ENCODE results near the gene RAB7A. TPM values are rescaled to one million over a fixed set of nuclear protein-coding genes. Genes with fewer than 3 reads are reported as not detected.

Gene RAB7A
- total and polyA plus RNA-seq, 2 of the 8 experiments (the other 6 are each of a cell fraction or from before 2014, with no cell fraction given), result 179 to 195 TPM

GRCh38 chr3:128775906-128776542 lies 50.0 kb downstream of the RAB7A start:
- H2BK20ac ChIP-seq (ENCODE audit: low read length), result no peak overlapping the region
- H3K4me1 ChIP-seq (replicated peaks in 1 of 4; ENCODE audit: control insufficient read depth in 3 of 4, insufficient read depth in 4 of 4, low read length in 3 of 4), result peaks cover 2 to 13% (median 5%) of the 10 kb centered on the region in 4 experiments; a peak in 5 of 7 replicates
- no peak overlapping the region for H3K4me2 ChIP-seq (ENCODE audit: insufficient read depth in 1 of 2, low read depth in 2 of 2, low read length in 2 of 2)
- peaks cover 0 to 8% (median 0%) of the 10 kb centered on the region in 4 experiments; a peak in 2 of 8 replicates for H3K36me3 ChIP-seq (ENCODE audit: control insufficient read depth in 2 of 4, insufficient read depth in 4 of 4, low read length in 3 of 4)
- no peak overlapping the region for H2BK15ac ChIP-seq (ENCODE audit: low read length)
- H3K56ac ChIP-seq (replicated peaks; ENCODE audit: insufficient read length, low read depth, low read length), result no peak overlapping the region
- peaks cover 3 to 84% of the 10 kb centered on the region in 2 experiments for H3K79me2 ChIP-seq (ENCODE audit: control insufficient read depth in 1 of 2, insufficient read depth in 2 of 2, low read length in 2 of 2)
- H3K9ac ChIP-seq (replicated peaks in 1 of 4; ENCODE audit: extremely low read depth in 1 of 4, low read depth in 3 of 4, low read length in 3 of 4), result no peak overlapping the region
- H4K20me1 ChIP-seq (replicated peaks in 1 of 2; ENCODE audit: control insufficient read depth in 1 of 2, insufficient read depth in 2 of 2, low read length in 2 of 2), result peaks cover 7 to 19% of the 10 kb centered on the region in 2 experiments
- no peak overlapping the region for H3K27ac ChIP-seq (ENCODE audit: low read depth, low read length)
- H3K27me3 ChIP-seq (replicated peaks in 1 of 4; ENCODE audit: control insufficient read depth in 3 of 4, extremely low read depth in 1 of 4, insufficient read depth in 3 of 4, low read length in 3 of 4), result no peaks in the 10 kb centered on the region
- H2BK12ac ChIP-seq (ENCODE audit: low read depth, low read length), result no peak overlapping the region
- H4K91ac ChIP-seq (replicated peaks; ENCODE audit: insufficient read length, low read length), result no peak overlapping the region
- no peak for TF ChIP-seq ASH2L (IDR thresholded peaks at IDR 0.05; ENCODE audit: low read length)
- TF ChIP-seq EP300 (IDR thresholded peaks at IDR 0.05; ENCODE audit: borderline replicate concordance in 1 of 2, low read depth in 2 of 2, low read length in 2 of 2), result no peak
- no peak for TF ChIP-seq EZH2 (IDR thresholded peaks at IDR 0.05; ENCODE audit: low read depth, low read length, severe bottlenecking)
- no peak for TF ChIP-seq HDAC2 (IDR thresholded peaks at IDR 0.05; ENCODE audit: borderline replicate concordance in 1 of 2, low read depth in 2 of 2, low read length in 2 of 2)
- TF ChIP-seq SIX5 (IDR thresholded peaks at IDR 0.05; ENCODE audit: low read depth, low read length), result no peak
- TF ChIP-seq RNF2 (IDR thresholded peaks at IDR 0.05; ENCODE audit: borderline replicate concordance, low read depth, low read length, missing control alignments, poor library complexity, severe bottlenecking), result no peak
- TF ChIP-seq CEBPB (IDR thresholded peaks at IDR 0.05; ENCODE audit: low read depth, low read length), result no peak
- TF ChIP-seq BACH1 (IDR thresholded peaks at IDR 0.05; ENCODE audit: low read length), result no peak
- TF ChIP-seq TCF12 (IDR thresholded peaks at IDR 0.05; ENCODE audit: low read depth, low read length), result no peak
- H2AK5ac ChIP-seq (ENCODE audit: low read depth, low read length), result no peak overlapping the region
- H3K4me3 ChIP-seq (ENCODE audit: extremely low read depth in 1 of 4, insufficient read depth in 2 of 4, low read depth in 3 of 4, low read length in 4 of 4), result no peak overlapping the region
- ChIA-PET POLR2A (ENCODE audit: partially characterized antibody) (interaction anchor here (1.1 kb wide), 1 partner anchor 96 kb away, joined by 3 read pairs; no protein-coding TSS in a partner anchor), CTCF (ENCODE audit: partially characterized antibody) (interaction anchor here (1.6 kb wide), 1 partner anchor 16 kb away, joined by 3 read pairs; no protein-coding TSS in a partner anchor)
- H3K79me1 ChIP-seq (ENCODE audit: low read depth, low read length), result peaks cover 10% of the 10 kb centered on the region
- H3K9me3 ChIP-seq (ENCODE audit: insufficient read depth in 2 of 2, low read depth in 1 of 2, low read length in 1 of 2), result peaks cover 0 to 7% of the 10 kb centered on the region in 2 experiments; a peak in 2 of 4 replicates
- H3K14ac ChIP-seq (ENCODE audit: insufficient read length), result no peak overlapping the region
- H3K4ac ChIP-seq (replicated peaks; ENCODE audit: insufficient read length, low read depth, low read length), result no peak overlapping the region
- no peak overlapping the region for H3K18ac ChIP-seq (ENCODE audit: extremely low read depth, low read length)
- no peak for FAIRE-seq
- H2BK120ac ChIP-seq (replicated peaks; ENCODE audit: low read depth, low read length), result no peak overlapping the region
- no peak overlapping the region for H2BK5ac ChIP-seq (ENCODE audit: low read depth, low read length)
- no peak overlapping the region for H4K5ac ChIP-seq (ENCODE audit: insufficient read length, low read depth, low read length)
- H3K23me2 ChIP-seq (ENCODE audit: low read depth, low read length), result no peaks in the 10 kb centered on the region
- WGBS, 2 experiments (ENCODE audit: extremely low coverage in 1 of 2, insufficient coverage in 1 of 2, insufficient read length in 1 of 2, insufficient replicate concordance in 2 of 2, low coverage in 1 of 2, low lambda C conversion rate in 2 of 2, missing lambda C conversion rate in 1 of 2), result 95% methylated on average over 3 of the region's 3 CpGs; no CpG with 5 or more reads in 1 of the 2 experiments
- no peak overlapping the region for H3K23ac ChIP-seq (ENCODE audit: insufficient read length)
- DNase-seq (ENCODE audit: low read depth in 1 of 2, low spot score in 2 of 2), result no peak
- no peak overlapping the region for H4K8ac ChIP-seq (ENCODE audit: extremely low read depth, insufficient read depth, low read length)
- no peak overlapping the region for H2AFZ ChIP-seq (ENCODE audit: low read length)

Data from H1 (cell line).